Neural progenitor cell (in vitro differentiated cells): ENCODE data around the gene TCHP. TPM values are rescaled to one million over a fixed set of nuclear protein-coding genes. Genes with fewer than 3 reads are reported as not detected.
"Not testable (repeated sequence)": the region's sequence is repeated elsewhere in the genome, so short reads cannot be mapped to it uniquely, and the experiment has no call there.

Experiments used
- DNase-seq: peaks from one replicate; pipeline ENCODE4 v3.0.0-alpha.2; 2016; ENCODE audit warnings: low spot score
- H2AFZ ChIP-seq: fragments of 200-600 bp; sonication (generic); replicated peaks from 2 replicates; pipeline ENCODE4 v1.6.1; 2016; ENCODE audit warnings: antibody characterized with exemption
- H3F3A ChIP-seq: fragments of 200-600 bp; sonication (generic); 2 replicates; pipeline ENCODE4 v1.6.1; 2016; ENCODE audit warnings: antibody characterized with exemption, low read depth
- H3K27ac ChIP-seq: fragments of 200-600 bp; sonication (generic); 2 replicates; pipeline ENCODE4 v1.5.1; 2016; ENCODE audit warnings: mild to moderate bottlenecking
- H3K27me3 ChIP-seq: fragments of 200-600 bp; sonication (generic); 2 replicates; pipeline ENCODE4 v1.6.1; 2016; ENCODE audit warnings: mild to moderate bottlenecking, moderate library complexity
- H3K36me3 ChIP-seq: fragments of 200-600 bp; sonication (generic); 2 replicates; pipeline ENCODE4 v1.5.1; 2016
- H3K4me1 ChIP-seq: fragments of 200-600 bp; sonication (generic); 2 replicates; pipeline ENCODE4 v1.6.1; 2016; ENCODE audit warnings: mixed run types
- H3K4me2 ChIP-seq: fragments of 200-600 bp; sonication (generic); 2 replicates; pipeline ENCODE4 v1.6.1; 2016
- H3K4me3 ChIP-seq: fragments of 200-600 bp; sonication (generic); 2 replicates; pipeline ENCODE4 v1.5.1; 2016
- H3K79me2 ChIP-seq: fragments of 200-600 bp; sonication (generic); 2 replicates; pipeline ENCODE4 v1.6.1; 2016; ENCODE audit warnings: low read depth
- H3K9ac ChIP-seq: fragments of 200-600 bp; sonication (generic); 2 replicates; pipeline ENCODE4 v1.6.1; 2016
- H3K9me3 ChIP-seq: fragments of 200-600 bp; sonication (generic); 2 replicates; pipeline ENCODE4 v1.5.1; 2016; ENCODE audit warnings: low read depth
- H4K20me1 ChIP-seq: fragments of 200-600 bp; sonication (generic); 2 replicates; pipeline ENCODE4 v1.6.1; 2016; ENCODE audit warnings: low read depth
- H3K27ac Mint-ChIP-seq: 3 replicates; pipeline ENCODE4 v1.8.0; 2021; ENCODE audit warnings: mixed read lengths
- H3K27me3 Mint-ChIP-seq: 2 replicates; pipeline ENCODE4 v1.8.0; 2022; ENCODE audit warnings: low read depth, mild to moderate bottlenecking, inconsistent platforms, moderate library complexity, mixed read lengths; ENCODE audit not compliant: insufficient read depth
- H3K36me3 Mint-ChIP-seq: 3 replicates; pipeline ENCODE4 v1.8.0; 2021; ENCODE audit warnings: mixed read lengths
- H3K4me1 Mint-ChIP-seq: 3 replicates; pipeline ENCODE4 v1.8.0; 2021; ENCODE audit warnings: mixed read lengths
- H3K4me3 Mint-ChIP-seq: 3 replicates; pipeline ENCODE4 v1.8.0; 2021; ENCODE audit warnings: mild to moderate bottlenecking, moderate library complexity, mixed read lengths
- H3K9me3 Mint-ChIP-seq: 3 replicates; pipeline ENCODE4 v1.8.0; 2020; ENCODE audit warnings: mixed read lengths
- CTCF ChIP-seq: fragments of 200-600 bp; sonication (generic); IDR thresholded peaks from 2 replicates; pipeline ENCODE4 v1.5.1; 2017; ENCODE audit warnings: antibody characterized with exemption, mild to moderate bottlenecking
- EZH2 ChIP-seq: fragments of 200-600 bp; sonication (generic); IDR thresholded peaks from 2 replicates; pipeline ENCODE4 v1.6.1; 2017; ENCODE audit warnings: antibody characterized with exemption, mild to moderate bottlenecking, moderate library complexity
- EZH2phosphoT487 ChIP-seq: fragments of 200-600 bp; sonication (generic); IDR thresholded peaks from 2 replicates; pipeline ENCODE4 v1.6.1; 2017; ENCODE audit warnings: antibody characterized with exemption
- total RNA-seq: library from RNA; depleted of rRNA; stranded (reverse); fragments of >200 nt; gene quantifications from 2 replicates; pipeline ENCODE4 v1.2.3, GENCODE V29; 2015; ENCODE audit warnings: low replicate concordance

The TCHP gene
- total RNA-seq, 1 donor from 2014 or later: 15.2 TPM

GRCh38 chr12:109890620-109891170, 9.4 kb upstream of the TCHP start:
- H3K27me3 Mint-ChIP-seq: peaks cover 13% of the 10 kb centered on the region
- no peak overlapping the region for H3K4me3 Mint-ChIP-seq
- H3K79me2 ChIP-seq: no peaks in the 10 kb centered on the region
- H3K9me3 ChIP-seq: no peaks in the 10 kb centered on the region
- no peaks in the 10 kb centered on the region for H3K27me3 ChIP-seq
- H3K27ac Mint-ChIP-seq: no peak overlapping the region
- DNase-seq: no peak
- no peak overlapping the region for H3K4me3 ChIP-seq
- no peaks in the 10 kb centered on the region for H3K4me1 Mint-ChIP-seq
- peaks cover 2% of the 10 kb centered on the region for H3K9me3 Mint-ChIP-seq
- no peaks in the 10 kb centered on the region for H3F3A ChIP-seq
- H2AFZ ChIP-seq: no peak overlapping the region
- H4K20me1 ChIP-seq: no peaks in the 10 kb centered on the region
- no peaks in the 10 kb centered on the region for H3K36me3 ChIP-seq
- H3K27ac ChIP-seq: no peak overlapping the region
- no peaks in the 10 kb centered on the region for H3K4me1 ChIP-seq
- TF ChIP-seq EZH2phosphoT487 (no peak), EZH2 (no peak), CTCF (no peak)
- no peak overlapping the region for H3K9ac ChIP-seq
- H3K36me3 Mint-ChIP-seq: no peaks in the 10 kb centered on the region
- no peak overlapping the region for H3K4me2 ChIP-seq

- not testable (repeated sequence) for H3K27ac Mint-ChIP-seq, H2AFZ ChIP-seq, H3K4me1 ChIP-seq, H3K27ac ChIP-seq, H3K36me3 ChIP-seq, H3K36me3 Mint-ChIP-seq, H3K9ac ChIP-seq, H3K79me2 ChIP-seq, H3K27me3 ChIP-seq, H3K9me3 ChIP-seq, DNase-seq, H3K4me1 Mint-ChIP-seq, H3K4me2 ChIP-seq, H3K4me3 ChIP-seq, H3K4me3 Mint-ChIP-seq, H4K20me1 ChIP-seq, H3K9me3 Mint-ChIP-seq, H3F3A ChIP-seq
- H3K27me3 Mint-ChIP-seq: peaks cover 13% of the 10 kb centered on the region
Measured at GRCh38 chr12:109891731-109892130, 8.3 kb upstream of the TCHP start.

- peaks cover 13% of the 10 kb centered on the region for H3K27me3 Mint-ChIP-seq
- no peak overlapping the region for H3K4me3 ChIP-seq
- no peak for DNase-seq
- peaks cover 2% of the 10 kb centered on the region for H3K9me3 Mint-ChIP-seq
- no peaks in the 10 kb centered on the region for H4K20me1 ChIP-seq
- H3K79me2 ChIP-seq: no peaks in the 10 kb centered on the region
- H3K36me3 Mint-ChIP-seq: no peaks in the 10 kb centered on the region
- H3K9me3 ChIP-seq: no peaks in the 10 kb centered on the region
- no peaks in the 10 kb centered on the region for H3K27me3 ChIP-seq
- no peak overlapping the region for H3K4me2 ChIP-seq
- H3K9ac ChIP-seq: no peak overlapping the region
- no peak overlapping the region for H2AFZ ChIP-seq
- no peaks in the 10 kb centered on the region for H3K4me1 Mint-ChIP-seq
- no peaks in the 10 kb centered on the region for H3K36me3 ChIP-seq
- no peak overlapping the region for H3K27ac Mint-ChIP-seq
- no peak for TF ChIP-seq CTCF
- no peak for TF ChIP-seq EZH2
- TF ChIP-seq EZH2phosphoT487: no peak
- no peaks in the 10 kb centered on the region for H3F3A ChIP-seq
- H3K27ac ChIP-seq: no peak overlapping the region
- no peak overlapping the region for H3K4me3 Mint-ChIP-seq
- no peaks in the 10 kb centered on the region for H3K4me1 ChIP-seq
Measured at GRCh38 chr12:109892165-109892715, 7.8 kb upstream of the TCHP start.

- Histone ChIP-seq H3K27me3 (no peaks in the 10 kb centered on the region), H3K4me1 (no peaks in the 10 kb centered on the region), H3K9ac (no peak overlapping the region), H4K20me1 (no peaks in the 10 kb centered on the region), H3K27ac (no peak overlapping the region), H3F3A (no peaks in the 10 kb centered on the region), H3K36me3 (no peaks in the 10 kb centered on the region), H3K4me2 (no peak overlapping the region), H3K9me3 (no peaks in the 10 kb centered on the region), H2AFZ (no peak overlapping the region), H3K79me2 (no peaks in the 10 kb centered on the region), H3K4me3 (no peak overlapping the region)
- H3K9me3 Mint-ChIP-seq: peaks cover 2% of the 10 kb centered on the region
- no peak overlapping the region for H3K27ac Mint-ChIP-seq
- no peaks in the 10 kb centered on the region for H3K36me3 Mint-ChIP-seq
- DNase-seq: no peak
- no peaks in the 10 kb centered on the region for H3K4me1 Mint-ChIP-seq
- no peak for TF ChIP-seq CTCF
- TF ChIP-seq EZH2: no peak
- no peak for TF ChIP-seq EZH2phosphoT487
- H3K4me3 Mint-ChIP-seq: no peak overlapping the region
- H3K27me3 Mint-ChIP-seq: peaks cover 13% of the 10 kb centered on the region
Measured at GRCh38 chr12:109892748-109893147, 7.3 kb upstream of the TCHP start.
